Skin epidermis (tissue), 12 donors: ENCODE results near the gene EPS15.
A peak's percentile ranks its signal among the peaks of the same experiment; 100 is the strongest.
"Not testable (repeated sequence)": the region's sequence is repeated elsewhere in the genome, so short reads cannot be mapped to it uniquely, and the experiment has no call there.

Source experiments
- H3K27ac ChIP-seq, 21 experiments: fragments of 200-600 bp; sonication (generic) in 11 of 21; one replicate each; pipeline ENCODE4 v1.5.0; 2020; ENCODE audit warnings: mild to moderate bottlenecking in 3 of 21, inconsistent platforms in 2 of 21, moderate library complexity in 2 of 21
- H3K4me3 ChIP-seq, 7 experiments: fragments of 200-600 bp; sonication (generic) in 2 of 7; one replicate each; pipeline ENCODE4 v1.5.0; 2020; ENCODE audit warnings: inconsistent platforms in 2 of 7, mild to moderate bottlenecking in 2 of 7, moderate library complexity in 1 of 7

EPS15 gene

GRCh38 chr1:51517361-51518032 is 1.6 kb downstream of the EPS15 start:
- peak overlapping the region in 20 of 21 experiments; percentile 80 to 97 (median 94) for H3K27ac ChIP-seq
- peak overlapping the region; percentile 69 to 92 (median 80) for H3K4me3 ChIP-seq

GRCh38 chr1:51516649-51517158 is 2.4 kb downstream of the EPS15 start:
- Histone ChIP-seq H3K4me3 (peak overlapping the region in 3 of 7 experiments; percentile 79 to 92 (median 80)), H3K27ac (peak overlapping the region in 12 of 21 experiments; percentile 10 to 95 (median 90))

GRCh38 chr1:51515982-51516648 is 3.0 kb downstream of the EPS15 start:
- Histone ChIP-seq H3K4me3 (no peak overlapping the region), H3K27ac (peak overlapping the region in 14 of 21 experiments; percentile 10 to 95 (median 52))

GRCh38 chr1:51515312-51515960 is 3.6 kb downstream of the EPS15 start:
- peak overlapping the region in 1 of 7 experiments; percentile 3 for H3K4me3 ChIP-seq
- H3K27ac ChIP-seq: peak overlapping the region in 13 of 21 experiments; percentile 21 to 95 (median 57)

GRCh38 chr1:51514733-51515132 is 4.3 kb downstream of the EPS15 start:
- Histone ChIP-seq H3K4me3 (peak overlapping the region in 2 of 7 experiments; percentile 3 to 21), H3K27ac (peak overlapping the region in 15 of 21 experiments; percentile 12 to 95 (median 56))

- Histone ChIP-seq H3K4me3 (no peak overlapping the region), H3K27ac (peak overlapping the region in 1 of 21 experiments; percentile 79)
Measured at GRCh38 chr1:51512606-51513005, 6.5 kb downstream of the EPS15 start.

GRCh38 chr1:51512120-51512519 is 6.9 kb downstream of the EPS15 start:
- Histone ChIP-seq H3K4me3 (no peak overlapping the region), H3K27ac (no peak overlapping the region)

- Histone ChIP-seq H3K4me3 (no peak overlapping the region), H3K27ac (no peak overlapping the region)
Measured at GRCh38 chr1:51509773-51510172, 9.3 kb downstream of the EPS15 start.

- Histone ChIP-seq H3K27ac (peak overlapping the region in 2 of 21 experiments; percentile 29 to 48), H3K4me3 (no peak overlapping the region)
Measured at GRCh38 chr1:51506537-51506936, 12.5 kb downstream of the EPS15 start.

- H3K4me3 ChIP-seq: no peak overlapping the region
- H3K27ac ChIP-seq: no peak overlapping the region
Measured at GRCh38 chr1:51504806-51505525, 14.1 kb downstream of the EPS15 start.

GRCh38 chr1:51501218-51501630 is 17.8 kb downstream of the EPS15 start:
- not testable (repeated sequence) for H3K4me3 ChIP-seq
- H3K27ac ChIP-seq: peak overlapping the region in 1 of 21 experiments; percentile 32

- Histone ChIP-seq H3K4me3 (no peak overlapping the region), H3K27ac (no peak overlapping the region)
Measured at GRCh38 chr1:51499694-51500093, 19.4 kb downstream of the EPS15 start.

GRCh38 chr1:51498924-51499323 is 20.1 kb downstream of the EPS15 start:
- no peak overlapping the region for H3K27ac ChIP-seq
- H3K4me3 ChIP-seq: no peak overlapping the region

- Histone ChIP-seq H3K4me3 (no peak overlapping the region), H3K27ac (no peak overlapping the region)
Measured at GRCh38 chr1:51497340-51497739, 21.7 kb downstream of the EPS15 start.

- H3K27ac ChIP-seq: no peak overlapping the region
Measured at GRCh38 chr1:51494138-51494830, 24.8 kb downstream of the EPS15 start.

GRCh38 chr1:51491166-51491981 is 27.7 kb downstream of the EPS15 start:
- Histone ChIP-seq H3K4me3 (no peak overlapping the region), H3K27ac (peak overlapping the region in 5 of 21 experiments; percentile 8 to 43 (median 15))

More at GRCh38 chr1:51494138-51494830, 24.8 kb downstream of the EPS15 start:
- H3K4me3 ChIP-seq: no peak overlapping the region

GRCh38 chr1:51489472-51489871 is 29.6 kb downstream of the EPS15 start:
- Histone ChIP-seq H3K4me3 (no peak overlapping the region), H3K27ac (no peak overlapping the region)

- Histone ChIP-seq H3K4me3 (no peak overlapping the region), H3K27ac (no peak overlapping the region)
Measured at GRCh38 chr1:51488372-51489050, 30.6 kb downstream of the EPS15 start.
